ENCODE data around the gene TNNC1.

Gene TNNC1

DNA sequence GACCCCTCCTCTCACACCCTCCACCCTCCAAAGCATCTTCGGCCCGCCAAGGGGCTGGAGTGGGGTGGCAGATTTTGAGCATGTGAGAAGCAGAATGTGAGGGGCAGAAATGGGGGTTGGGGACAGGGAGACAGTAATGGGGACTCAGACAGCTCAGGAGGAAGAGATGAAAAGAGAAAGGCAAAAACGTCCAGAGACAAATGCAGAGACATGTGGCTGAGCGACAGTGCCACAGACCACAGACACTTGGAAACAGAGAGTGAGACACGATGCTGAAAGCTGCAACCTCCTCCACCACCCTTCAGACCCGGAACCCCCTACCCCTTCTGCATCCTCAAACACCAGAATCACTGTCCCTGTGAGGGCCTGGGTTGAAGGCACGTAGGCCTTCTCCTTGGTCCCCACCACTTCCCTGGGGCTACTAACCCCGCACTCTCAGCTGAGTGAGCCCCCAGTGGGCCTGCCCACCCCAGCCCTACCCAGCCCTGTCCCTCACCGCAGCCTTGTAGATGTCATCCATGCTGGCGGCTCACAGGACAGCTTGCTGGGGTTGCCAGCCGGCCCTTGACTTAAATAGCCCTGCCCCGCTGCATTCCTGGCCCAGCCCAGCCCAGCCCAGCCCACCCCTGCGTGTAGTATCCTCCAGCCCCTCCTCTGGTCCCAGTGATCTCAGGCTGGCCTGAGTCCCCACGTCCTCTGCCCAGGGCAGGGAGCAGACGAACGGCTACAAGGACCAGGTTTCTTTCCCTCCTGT lies at the start of gene TNNC1:
Gene TNNC1, minus strand, starts transcription at position 546 of the 754 bp plus-strand sequence. Its CDS starts 26 bp downstream, at position 520.
- no peak for TF ChIP-seq CTCF (IDR thresholded peaks at IDR 0.05; ENCODE audit: low read depth, low read length)
- no peak for DNase-seq (ENCODE audit: extremely low read depth, low read depth)

GRCh38 chr3:52502808-52503350 lies 49.0 kb upstream of the TNNC1 start:
- DNase-seq (ENCODE audit: extremely low read depth, low read depth), result no peak
- no peak for TF ChIP-seq CTCF (IDR thresholded peaks at IDR 0.05; ENCODE audit: low read depth, low read length)

- DNase-seq (ENCODE audit: extremely low read depth, low read depth), result no peak
- TF ChIP-seq CTCF (IDR thresholded peaks at IDR 0.05; ENCODE audit: low read depth, low read length), result no peak
These were observed 48.2 kb upstream of the TNNC1 start for GRCh38 chr3:52502001-52502400.

GRCh38 chr3:52501046-52501445 lies 47.2 kb upstream of the TNNC1 start:
- DNase-seq (ENCODE audit: extremely low read depth, low read depth), result no peak
- no peak for TF ChIP-seq CTCF (IDR thresholded peaks at IDR 0.05; ENCODE audit: low read depth, low read length)

DNA sequence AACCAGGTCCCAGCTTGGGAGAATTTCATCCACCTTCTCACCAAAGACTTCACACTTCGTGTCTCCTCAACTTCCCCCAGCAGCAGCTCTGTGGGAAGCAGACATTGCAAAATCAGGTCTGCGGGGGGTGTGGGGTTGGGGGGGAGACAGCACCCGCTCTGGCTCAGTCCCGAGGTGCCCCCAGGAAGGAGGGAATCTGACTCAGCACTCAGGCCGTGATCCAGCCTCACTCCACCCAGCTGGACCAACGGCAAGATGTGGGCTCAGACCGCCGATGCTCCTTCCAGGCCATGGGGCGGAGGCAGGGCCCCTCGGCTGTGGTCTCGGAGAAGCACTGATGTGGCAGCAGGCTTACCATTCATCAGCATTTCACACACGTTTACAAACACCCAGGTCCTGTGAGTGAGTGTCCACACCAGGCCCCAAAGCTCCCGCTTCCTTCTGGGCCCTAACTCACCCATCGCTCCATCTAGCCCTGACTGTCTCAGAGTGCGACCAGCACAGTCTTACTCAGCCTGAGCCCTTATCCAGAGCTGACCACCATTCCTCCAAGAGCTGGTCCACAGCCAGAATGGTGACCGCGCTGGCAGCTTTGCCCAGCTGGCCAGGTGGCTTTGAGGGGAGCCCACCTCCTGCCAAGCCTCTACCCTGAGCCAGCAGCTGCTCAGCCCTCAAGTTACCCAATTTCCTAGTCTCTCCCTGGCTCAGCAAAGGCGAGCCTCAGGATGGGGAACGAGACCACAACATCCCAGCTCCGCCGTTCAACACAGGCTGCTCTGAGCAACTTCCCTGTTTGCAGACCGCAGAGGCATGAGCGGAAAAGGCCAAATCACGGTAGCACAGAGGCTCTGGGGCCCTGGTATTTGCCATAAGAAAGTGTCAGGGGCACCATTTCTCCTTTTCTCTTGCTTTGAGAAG lies 44.6 kb upstream of the TNNC1 start:
- peak; percentile 44 for DNase-seq (ENCODE audit: extremely low read depth, low read depth)
- TF ChIP-seq CTCF (IDR thresholded peaks at IDR 0.05; ENCODE audit: low read depth, low read length), result no peak

DNA sequence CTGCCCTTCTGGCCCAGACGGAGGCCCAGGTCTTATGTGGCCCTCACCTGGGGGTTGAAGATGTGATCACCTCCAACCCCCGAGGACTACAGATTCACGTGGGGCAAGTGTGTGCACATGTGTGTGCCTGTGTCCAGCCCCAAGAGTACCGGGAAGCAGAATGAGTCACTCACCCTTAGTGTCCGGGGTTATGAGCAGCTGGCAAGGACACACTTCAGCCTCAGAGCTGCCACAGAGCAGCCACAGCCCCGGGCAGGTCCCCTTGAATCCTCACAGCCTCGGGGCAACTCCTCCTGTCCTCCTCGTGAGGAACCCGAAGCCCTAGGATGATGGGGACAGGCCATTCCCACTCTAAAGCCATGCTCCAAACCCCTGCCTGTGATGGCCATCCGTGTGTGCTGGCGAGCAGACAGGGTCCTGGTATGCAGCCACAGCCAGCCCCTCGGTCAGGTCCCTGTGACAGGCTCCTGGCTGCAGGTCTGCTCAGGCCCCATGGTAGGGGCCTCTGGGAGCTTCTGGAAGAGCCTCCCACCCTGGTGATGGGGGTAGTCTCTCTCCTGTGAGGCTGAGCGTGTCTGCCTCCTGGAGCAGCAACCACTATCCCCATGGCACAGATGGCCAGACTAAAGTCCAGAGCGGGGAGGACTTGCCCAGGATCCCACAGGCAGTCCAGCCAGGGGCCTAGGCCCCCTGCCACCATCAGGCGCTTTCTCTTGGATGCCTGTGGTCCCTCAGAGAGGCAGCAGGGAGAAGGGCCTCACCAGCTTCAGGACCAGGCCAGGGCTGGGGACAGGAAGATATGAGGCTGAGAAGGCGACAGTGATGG lies 42.1 kb upstream of the TNNC1 start:
- DNase-seq (ENCODE audit: extremely low read depth, low read depth), result no peak
- no peak for TF ChIP-seq CTCF (IDR thresholded peaks at IDR 0.05; ENCODE audit: low read depth, low read length)
